CD4-positive, alpha-beta T cell treated with Interleukin-2 at 100 ng/mL for 4 hours (primary cell): ENCODE results near the gene PTH1R.

Experiments
- DNase-seq: peaks from one replicate; pipeline ENCODE4 v3.0.0-alpha.2; 2020; ENCODE audit warnings: low spot score

The PTH1R gene

DNA sequence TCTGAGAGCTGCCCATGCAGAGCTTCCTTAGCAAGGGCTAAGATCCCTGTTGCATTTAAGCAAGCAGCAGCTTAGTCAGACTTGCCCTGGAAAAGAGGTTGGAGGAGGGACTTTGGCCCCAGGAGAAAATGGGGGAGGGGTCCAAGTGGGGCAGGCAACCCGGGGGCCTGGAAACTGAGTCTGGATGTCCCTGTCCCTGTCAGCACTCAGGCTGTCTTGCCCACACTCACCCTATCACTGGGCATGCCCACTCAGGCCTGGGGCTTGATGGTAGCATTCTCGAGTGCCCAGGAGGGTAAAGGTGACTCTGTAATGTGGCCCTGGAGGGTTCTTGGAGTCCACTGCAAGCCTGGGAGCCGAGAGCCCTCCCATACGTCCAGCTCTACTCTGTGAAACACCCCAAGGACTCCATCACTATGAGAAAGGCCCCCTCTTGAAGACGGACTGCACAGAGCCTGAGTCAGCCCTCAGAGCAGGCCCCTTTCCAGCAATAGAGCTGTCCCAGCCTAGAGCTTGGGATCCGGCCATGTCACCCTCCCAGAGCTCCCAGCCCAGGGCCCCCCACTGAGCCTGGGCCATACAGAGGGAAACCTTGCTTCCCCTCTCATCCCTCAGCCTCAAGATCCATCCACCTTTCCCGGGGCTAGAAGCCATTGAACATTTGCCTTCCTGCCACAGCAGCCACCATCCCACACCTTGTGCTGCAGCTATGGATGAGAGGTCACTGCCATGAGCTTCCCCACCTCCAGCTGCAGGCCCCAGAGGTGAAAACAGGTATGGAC is 27.6 kb upstream of the PTH1R start:
- no peak for DNase-seq

GRCh38 chr3:46850468-46850779 is 27.1 kb upstream of the PTH1R start:
- no peak for DNase-seq

GRCh38 chr3:46851364-46852333 is 25.9 kb upstream of the PTH1R start:
- DNase-seq = no peak

- DNase-seq = no peak
Measured at GRCh38 chr3:46852334-46852720, 25.2 kb upstream of the PTH1R start.

- no peak for DNase-seq
Measured at GRCh38 chr3:46852839-46853355, 24.6 kb upstream of the PTH1R start.

GRCh38 chr3:46853441-46854415 is 23.8 kb upstream of the PTH1R start:
- DNase-seq = no peak

DNA sequence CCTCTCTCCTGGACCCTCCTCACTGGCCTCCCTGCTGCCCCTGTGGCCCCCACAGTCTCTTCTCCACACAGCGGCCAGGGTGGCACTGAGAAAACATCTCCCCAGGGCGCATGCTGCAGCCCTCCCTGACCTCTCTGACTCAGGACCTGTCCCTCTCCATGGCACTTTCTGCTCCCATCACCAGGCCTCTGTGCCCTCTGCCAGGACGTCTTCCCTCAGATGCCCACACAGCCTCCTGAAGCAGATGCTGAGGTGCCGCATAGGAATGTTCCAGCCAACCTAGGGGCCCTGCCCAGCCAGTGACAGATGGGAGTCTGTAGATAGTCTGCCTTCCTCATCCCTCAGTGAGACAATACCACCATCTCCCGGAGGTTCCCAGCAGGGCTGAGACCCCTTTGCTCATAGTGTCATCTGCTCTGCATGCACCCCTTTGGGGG is 22.9 kb upstream of the PTH1R start:
- DNase-seq = no peak

DNA sequence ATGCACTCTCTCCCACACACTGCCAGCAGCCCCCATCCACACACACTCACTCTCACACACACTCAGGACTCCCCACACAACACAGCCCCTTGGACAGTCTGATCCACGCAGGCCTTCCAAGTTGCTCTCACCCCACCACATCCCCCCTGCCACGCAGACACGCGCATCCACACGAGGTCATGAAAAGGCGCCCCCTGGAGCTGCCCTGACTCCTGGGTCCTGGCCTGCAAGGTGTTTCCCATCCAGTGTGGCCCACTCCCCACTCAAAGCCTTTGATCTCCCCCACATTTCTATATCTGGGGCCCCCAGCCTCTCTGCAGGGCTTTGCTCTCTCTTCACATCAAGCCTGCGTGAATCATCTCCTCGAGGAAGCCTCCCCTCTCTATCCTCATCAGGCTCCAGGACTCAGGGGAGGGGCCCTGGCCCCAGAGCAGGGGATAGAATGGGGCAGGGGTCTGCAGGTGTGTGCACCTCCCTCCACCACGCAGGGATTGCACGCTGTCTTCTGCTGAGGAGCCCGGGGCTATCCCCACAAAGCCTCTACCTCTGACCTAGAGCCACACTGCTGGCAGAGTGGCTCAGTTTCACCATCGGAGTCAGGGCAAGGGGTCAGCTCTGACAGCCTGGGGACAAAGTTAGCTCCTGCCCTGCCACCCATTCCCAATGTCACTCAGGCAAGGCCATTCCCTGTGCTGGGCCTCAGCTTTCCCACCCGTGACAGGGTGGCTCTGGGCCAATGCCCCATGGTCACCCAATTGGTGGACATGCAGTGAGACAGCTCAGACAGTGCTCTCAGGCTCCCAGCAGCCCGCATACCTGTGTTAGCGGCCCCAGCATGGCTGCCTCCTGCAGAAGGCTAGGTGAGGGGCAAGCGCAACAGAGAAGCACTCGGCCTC is 20.7 kb upstream of the PTH1R start:
- DNase-seq = no peak

DNA sequence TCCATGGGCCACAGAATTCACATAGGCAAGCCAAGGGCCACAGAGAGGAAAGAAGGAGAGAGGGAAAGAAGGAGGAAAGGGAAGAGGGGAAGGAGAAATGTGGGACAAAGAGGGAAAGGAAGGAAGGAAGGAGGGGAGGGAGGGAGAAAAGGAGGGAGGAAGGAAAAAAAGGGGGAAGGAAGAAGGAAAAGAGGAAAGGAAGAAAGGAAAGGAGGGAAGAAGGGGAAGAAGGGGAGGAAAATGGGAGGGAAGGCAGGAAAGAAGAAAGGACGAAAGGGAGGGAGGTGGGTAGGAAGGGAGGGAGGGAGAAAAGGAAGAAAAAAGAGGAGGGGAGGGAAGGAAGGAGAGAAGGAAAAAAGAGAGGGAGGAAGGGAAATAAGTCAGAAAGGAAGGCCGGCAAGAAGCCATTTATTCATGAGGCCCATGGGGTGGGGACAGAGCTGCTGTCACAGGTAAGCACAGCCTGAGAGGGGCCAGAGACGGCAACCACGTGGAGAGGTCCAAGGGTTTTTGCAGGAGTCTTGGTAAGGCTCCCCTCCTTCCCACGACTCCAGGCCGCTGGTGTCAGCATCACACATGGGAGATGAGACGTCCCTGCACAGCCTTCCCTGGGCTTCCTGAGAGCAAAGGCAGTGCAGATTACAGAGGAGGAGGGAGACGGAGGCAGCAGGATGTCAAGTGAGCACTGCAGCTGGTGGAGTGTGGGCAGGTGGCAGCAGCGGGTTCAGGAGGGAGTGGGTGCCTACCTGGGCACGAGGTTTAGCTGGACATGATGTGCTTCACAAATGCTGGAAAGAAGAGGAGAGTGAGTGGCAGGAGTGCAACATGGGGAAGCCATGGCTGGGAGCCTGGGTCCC is 19.8 kb upstream of the PTH1R start:
- DNase-seq = no peak

DNA sequence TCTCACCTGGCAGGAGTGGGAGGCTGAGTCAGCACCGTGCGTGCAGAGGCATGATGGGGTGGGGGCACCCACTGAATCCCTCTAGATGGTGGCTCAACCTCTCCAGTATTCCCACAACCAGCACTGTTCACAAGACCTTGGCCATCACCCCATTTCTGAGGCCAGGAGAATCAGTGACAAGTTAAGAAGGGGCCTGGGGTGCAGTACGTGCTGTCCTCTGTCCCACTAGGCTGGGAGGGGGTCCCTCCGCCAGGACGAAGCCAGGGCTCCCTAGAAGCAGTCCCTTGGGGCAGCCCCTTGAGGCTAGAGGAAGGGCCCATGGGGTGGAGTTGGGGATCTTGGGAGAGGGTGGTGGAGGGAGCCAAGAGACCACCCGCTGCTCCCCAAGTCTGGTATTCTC is 19.1 kb upstream of the PTH1R start:
- no peak for DNase-seq

DNA sequence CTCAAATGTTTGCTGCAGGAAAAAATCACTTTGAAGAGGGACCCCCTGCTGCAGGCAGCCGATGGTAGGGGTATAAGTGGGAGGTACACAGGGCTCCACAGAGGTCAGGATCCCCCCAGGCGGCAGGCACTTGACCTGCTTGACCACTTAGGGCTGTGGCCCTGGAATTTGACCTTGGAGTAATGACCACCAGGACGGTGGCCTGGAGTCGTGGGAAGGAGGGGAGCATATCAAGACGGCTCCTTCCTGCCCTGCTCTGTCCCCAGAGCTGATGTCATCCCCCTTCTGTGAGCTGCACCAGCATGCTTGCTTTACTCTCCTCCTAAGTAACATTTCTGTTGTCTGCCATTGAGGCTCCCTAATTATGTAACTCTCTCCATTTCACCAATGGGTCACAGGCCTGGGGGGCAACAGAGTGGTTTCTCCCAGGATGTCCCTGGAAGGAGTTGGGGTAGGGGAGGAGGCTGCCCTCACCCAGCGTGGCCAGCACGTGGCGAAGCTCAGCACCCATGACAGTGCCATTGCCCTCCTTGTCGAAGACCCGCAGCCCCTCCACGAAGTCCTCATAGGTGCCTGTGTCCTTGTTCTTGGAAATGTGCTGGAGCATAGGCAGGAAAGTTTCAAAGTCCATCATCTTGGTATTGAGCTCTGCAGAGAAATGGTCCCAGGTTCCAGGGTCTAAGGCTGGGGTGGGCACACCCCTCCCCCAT is 18.4 kb upstream of the PTH1R start:
- DNase-seq = no peak

GRCh38 chr3:46860017-46860809 is 17.3 kb upstream of the PTH1R start:
- DNase-seq = no peak

DNA sequence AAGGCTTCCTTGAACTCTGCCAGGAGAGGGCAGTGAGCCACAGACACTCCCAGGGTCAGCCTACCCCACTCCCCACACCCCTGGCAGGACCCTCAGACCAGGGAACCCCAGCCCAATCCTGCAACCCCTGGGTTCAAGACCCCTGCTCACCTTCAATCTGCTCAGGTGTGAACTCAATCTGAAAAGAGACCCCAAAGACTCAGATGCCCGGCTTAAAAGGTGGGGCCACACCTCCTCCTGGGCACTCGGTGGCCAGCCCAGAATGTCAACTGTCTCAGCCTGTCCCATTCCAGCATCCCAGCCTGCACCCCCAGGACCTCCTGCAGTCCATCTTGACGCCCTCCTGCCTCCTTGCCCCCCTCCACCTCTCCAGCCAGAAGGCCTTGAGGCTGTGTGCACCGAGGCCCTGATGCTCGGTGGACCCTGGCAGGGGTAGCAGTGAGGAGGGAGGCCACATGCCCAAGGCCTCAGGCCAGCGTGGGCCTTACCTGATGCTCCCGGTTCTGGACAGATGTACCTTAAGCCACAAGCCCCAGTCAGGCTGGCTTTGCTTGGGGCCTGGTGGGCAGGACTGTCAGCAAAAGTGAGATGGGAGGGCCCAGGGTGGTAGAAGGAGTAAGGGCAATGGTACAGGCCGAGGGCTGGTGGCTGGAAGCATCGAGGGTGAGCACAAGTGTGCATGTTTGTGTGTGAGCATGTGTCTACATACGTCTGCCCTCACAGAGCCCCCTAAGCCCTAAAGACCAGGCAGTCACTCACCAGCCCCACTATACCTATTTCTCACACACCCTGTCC is 16.5 kb upstream of the PTH1R start:
- DNase-seq = no peak

DNA sequence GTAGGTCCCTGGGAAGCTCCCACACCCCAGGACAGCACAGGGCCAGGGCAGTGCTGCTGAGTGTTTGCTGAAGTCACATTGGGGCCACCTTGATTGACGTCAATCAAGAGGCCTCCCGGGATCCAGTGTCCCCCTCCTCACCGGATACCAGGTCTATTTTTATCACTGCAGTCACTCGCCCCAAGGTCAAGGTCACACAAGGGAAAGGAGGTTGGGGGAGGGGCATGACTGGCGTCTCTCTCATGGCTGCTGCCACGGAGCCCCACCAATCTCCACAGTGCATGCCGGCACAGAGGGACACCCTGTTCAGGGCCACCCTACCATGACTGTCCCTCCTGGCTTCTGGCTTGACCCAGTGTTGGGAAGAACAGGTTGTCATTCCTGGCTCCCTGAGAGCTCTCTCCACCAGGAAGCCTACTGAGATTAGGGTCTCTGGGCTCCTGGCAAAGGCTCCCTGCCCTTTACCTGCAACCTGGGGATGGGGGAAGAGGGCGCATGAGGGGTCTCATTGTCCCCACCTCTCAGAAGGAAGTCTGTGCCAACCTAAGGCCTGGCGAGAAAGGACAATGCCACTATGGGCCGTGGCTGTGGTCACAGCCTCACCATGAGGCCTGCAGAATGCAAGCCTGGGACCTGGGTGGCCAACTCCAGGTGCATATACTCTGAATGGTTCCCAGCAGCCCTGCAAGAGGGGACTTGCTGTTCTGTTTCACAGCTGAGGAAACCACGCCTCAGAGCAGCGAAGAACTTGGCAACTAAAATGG is 15.7 kb upstream of the PTH1R start:
- no peak for DNase-seq

DNA sequence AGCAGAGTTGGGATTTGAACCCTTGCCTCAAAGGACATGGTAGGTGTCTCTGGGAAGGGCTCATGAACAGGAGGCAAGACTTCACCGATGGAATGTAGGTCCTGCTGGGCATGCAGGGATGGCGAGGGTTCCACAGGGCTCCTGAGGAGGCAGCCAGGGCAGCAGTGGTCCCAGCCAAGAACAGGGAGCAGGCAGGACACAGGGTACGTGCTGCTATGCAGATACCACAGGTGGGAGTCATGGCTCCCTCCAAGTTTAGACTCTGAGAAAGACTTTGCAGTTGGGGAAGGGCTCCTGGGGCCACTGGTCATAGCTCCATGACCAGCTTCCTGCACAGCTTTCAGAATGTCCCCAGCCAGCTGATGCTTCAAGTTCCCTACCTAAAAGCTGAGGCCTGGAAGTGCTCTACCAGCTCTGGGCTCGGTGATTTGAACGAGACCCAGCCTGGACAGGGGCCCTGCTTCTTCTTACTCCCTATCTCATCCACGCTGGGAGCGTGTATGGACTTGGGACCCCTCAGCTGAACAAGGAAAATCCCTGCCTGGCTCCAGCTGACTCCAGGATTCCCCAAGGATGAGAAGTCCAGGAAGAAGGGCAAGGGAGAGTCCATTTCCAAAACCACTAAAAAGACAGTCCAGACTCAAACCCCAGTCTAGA is 15.0 kb upstream of the PTH1R start:
- DNase-seq = no peak

DNA sequence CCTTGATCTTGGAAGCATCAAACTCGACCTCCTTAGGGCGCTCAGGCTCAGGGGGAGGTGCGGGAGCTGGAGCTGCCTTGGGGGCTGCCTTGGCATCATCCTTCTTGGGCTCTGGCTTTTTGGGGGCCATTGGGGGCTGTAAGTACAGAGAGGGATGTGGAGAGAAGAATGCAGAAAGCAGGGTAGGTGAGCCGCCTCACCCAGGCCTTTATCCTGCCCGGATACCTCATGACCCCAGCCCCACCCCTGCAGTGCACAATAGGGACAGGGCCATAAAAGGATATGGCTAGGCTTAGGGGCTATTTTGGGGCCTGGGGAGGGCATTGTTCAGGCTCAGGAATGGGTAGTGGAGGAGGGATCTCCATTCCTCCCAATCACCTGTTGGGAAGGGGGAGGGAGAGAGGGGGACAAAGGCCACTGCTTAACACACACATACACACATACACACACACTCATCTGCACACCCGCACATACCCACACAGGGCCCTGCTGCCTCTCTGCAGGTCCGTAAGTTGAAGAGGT is 14.2 kb upstream of the PTH1R start, which contains the start of gene MYL3:
TSS of gene MYL3 (minus strand) at position 184 of the 522 bp plus-strand sequence. CDS start at position 130, 54 bp downstream.
- no peak for DNase-seq
